ENCODE results near the gene AGRN.
"Not testable (repeated sequence)": the region's sequence is repeated elsewhere in the genome, so short reads cannot be mapped to it uniquely, and the experiment has no call there.

AGRN gene

GRCh38 chr1:1001057-1001783 lies 18.7 kb upstream of the AGRN start:
- DNase-seq (ENCODE audit: low spot score): no peak

DNA sequence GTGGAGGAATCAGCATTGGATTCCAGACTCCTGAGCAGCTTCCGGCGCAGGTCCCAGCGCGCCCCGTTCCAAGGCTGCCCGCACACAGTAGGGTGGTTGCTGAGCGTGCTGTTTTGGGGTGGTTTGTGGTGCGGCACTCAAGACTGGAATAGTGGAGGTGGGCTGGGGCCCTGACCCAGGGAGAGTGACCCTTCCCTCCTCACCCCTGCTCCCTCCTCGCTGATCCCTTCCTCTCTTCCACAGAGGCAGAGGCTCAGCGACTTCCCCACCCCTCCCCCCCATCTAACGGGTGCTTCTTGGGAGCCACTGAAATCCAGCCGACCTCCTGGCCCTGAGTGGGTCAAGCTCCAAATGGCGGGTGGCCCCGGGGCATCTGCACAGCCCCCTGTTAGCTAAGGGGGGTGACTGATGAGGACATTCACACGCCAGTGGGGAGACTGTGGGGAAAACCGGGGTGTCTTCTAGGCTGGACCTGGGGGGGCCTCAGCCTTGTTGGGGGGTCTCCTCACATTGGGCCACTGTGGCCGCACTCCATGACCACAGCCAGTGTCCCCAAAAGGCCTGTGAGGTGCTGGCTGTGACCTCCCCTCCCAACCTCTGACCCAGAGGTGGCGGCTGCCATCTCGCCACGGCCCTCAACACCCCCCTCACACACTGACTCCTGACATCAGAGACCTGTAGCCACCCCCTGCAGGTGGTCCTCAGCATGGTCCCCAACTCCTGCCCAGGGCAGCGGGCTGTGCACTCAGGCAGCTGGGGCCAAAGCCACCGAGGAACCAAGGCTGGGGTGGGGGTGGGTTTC lies 16.1 kb upstream of the AGRN start:
- DNase-seq (ENCODE audit: low spot score): no peak

- DNase-seq (ENCODE audit: low spot score): no peak
These were observed 15.5 kb upstream of the AGRN start for GRCh38 chr1:1004420-1004779.

DNA sequence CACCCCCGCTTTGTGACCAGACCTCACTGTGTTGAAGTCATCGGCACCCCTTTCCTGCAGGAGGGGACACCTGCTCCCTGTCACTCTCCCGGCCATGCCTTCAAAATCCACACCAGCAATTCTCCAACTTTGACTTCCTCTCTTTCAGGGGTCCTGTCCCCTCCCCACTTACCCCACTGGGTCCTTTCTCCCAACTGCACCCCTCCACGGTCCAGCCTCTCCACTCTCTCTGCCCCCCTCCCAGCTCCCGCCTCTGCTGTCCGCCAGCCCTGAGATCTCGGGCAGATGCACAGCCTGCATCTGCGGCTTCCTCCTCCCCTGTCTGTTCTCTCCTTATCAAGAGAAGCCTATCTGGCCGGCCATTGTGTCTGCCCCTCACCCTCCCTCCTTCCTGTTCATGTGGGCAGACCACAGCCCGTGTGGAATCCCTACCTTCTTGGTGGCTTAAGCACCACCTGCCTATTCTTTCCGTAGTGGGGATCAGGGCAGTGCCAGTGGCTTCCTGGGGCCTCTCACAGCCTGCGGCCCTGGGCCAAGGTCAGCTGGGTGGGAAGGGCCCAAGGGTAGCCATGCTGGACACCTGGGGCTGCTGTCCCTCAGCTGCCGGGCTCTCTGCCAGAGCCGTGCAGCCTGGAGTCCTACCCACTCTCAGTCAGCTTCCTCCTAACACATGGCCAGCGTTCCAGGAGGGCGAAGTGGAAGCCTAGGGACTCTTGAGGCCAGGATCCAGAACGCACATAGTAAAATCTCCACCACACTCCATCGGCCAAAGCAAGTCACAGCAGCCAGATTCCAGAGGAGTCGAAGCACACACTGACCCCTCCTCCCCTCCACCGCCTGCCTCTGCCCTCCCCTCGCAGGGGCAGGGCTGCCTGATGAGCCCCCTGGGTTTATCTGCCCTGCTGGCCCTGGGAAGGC lies 14.9 kb upstream of the AGRN start:
- DNase-seq (ENCODE audit: low spot score): no peak

- no peak for DNase-seq (ENCODE audit: low spot score)
These were observed 14.1 kb upstream of the AGRN start for GRCh38 chr1:1005774-1006304.

DNA sequence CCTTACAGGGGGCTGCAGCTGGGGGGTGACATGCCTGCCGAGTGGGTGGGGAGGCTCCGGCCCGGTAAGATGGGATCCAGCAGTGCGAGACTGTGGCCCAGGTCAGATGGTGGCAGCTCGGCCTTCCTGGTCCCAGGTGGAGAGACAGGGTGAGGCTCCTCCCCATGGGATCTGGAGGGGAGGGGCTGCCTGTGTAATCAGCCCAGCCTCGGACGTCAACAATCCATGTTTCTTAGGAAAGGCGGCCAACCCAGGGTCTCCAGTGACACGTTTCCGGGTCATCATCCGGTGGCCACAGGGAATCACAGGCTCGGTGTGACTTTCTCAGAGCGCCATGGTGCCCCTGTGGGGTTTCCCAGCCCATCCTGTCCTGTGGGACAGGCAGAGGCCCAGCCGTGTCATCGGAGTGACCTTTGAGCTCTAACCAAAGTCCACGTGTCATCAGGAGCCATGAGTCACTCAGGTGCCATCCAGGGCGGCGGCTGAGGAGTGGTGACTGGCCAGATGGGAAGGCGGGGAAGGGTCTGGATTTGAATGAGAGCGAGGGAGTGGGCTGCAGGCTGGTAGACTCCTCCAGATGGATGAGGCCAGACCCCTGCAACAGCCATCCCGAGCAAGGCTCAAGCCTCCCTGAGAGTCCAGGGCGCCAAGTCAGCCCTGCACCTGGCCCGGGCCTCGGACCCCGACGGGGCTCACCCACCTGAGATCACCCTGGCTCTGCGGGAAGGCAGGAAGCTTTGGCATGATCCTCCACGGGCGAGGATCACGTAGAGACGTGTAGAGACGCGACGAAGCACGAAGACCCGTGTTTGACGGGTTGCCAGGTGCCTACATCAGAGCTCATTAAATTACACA lies 13.4 kb upstream of the AGRN start:
- DNase-seq (ENCODE audit: low spot score): peak; percentile 93

DNA sequence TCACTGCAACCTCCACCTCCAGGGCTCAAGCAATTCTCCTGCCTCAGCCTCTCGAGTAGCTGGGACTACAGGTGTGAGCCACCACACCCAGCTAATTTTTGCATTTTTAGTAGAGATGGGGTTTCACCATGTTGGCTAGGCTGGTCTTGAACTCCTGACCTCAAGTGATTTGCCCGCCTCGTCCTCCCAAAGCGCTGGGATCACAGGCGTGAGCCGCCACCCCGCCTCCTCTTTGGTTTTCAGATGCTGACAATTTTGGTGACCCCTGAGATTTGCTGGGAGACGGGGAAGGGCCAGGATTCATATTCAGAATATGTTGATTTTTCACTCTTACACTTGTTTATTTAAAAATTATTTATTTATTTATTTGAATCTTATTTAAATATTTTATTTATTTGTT lies 9.8 kb upstream of the AGRN start:
- not testable (repeated sequence) for DNase-seq (ENCODE audit: low spot score)

- DNase-seq (ENCODE audit: low spot score): no peak
These were observed 8.4 kb upstream of the AGRN start for GRCh38 chr1:1011396-1011949.

- DNase-seq (ENCODE audit: low spot score): not testable (repeated sequence)
These were observed 7.2 kb upstream of the AGRN start for GRCh38 chr1:1012736-1013104.

DNA sequence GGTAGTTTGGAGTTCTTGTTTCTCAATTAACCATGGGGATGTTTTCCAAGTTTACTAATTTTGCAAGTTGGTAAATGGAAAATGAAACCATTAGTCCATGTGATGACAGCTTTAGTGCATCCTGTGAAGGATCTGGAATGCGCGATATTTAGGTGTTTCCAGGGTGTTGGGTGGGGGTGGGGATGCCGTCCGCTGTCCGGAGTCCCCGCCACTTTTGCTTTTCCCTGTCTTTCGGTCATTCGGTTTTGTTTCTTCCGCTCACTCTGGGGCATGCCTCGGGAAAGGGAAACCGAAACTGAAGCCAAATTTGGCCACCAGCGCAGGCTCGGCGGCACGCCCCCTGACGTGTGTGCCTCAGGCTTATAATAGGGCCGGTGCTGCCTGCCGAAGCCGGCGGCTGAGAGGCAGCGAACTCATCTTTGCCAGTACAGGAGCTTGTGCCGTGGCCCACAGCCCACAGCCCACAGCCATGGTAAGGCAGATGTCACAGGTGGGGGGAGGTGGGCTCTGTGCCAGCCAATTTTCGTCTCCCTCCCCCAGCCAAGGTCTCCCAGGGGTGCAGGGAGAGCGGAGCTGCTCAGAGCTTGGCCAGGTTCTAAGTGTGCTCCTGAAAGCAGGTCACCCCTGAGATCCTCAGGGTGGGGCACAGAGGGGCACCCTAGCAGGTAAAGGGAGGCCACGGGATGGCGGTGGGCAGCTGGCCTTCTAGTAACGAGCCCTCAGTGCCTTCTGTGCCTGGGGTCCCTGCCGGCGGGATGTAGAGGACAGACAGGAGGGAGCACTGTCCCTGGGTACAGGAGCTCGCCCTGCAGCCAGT lies 6.6 kb upstream of the AGRN start, which contains the start of gene ISG15:
TSS of gene ISG15 (plus strand) at position 393 of the 817 bp plus-strand sequence. CDS start at position 470, 77 bp downstream.
- DNase-seq (ENCODE audit: low spot score): peak; percentile 84

GRCh38 chr1:1013922-1014648 lies 5.8 kb upstream of the AGRN start:
- DNase-seq (ENCODE audit: low spot score): no peak

GRCh38 chr1:1014799-1015681 lies 4.9 kb upstream of the AGRN start:
- no peak for DNase-seq (ENCODE audit: low spot score)

DNA sequence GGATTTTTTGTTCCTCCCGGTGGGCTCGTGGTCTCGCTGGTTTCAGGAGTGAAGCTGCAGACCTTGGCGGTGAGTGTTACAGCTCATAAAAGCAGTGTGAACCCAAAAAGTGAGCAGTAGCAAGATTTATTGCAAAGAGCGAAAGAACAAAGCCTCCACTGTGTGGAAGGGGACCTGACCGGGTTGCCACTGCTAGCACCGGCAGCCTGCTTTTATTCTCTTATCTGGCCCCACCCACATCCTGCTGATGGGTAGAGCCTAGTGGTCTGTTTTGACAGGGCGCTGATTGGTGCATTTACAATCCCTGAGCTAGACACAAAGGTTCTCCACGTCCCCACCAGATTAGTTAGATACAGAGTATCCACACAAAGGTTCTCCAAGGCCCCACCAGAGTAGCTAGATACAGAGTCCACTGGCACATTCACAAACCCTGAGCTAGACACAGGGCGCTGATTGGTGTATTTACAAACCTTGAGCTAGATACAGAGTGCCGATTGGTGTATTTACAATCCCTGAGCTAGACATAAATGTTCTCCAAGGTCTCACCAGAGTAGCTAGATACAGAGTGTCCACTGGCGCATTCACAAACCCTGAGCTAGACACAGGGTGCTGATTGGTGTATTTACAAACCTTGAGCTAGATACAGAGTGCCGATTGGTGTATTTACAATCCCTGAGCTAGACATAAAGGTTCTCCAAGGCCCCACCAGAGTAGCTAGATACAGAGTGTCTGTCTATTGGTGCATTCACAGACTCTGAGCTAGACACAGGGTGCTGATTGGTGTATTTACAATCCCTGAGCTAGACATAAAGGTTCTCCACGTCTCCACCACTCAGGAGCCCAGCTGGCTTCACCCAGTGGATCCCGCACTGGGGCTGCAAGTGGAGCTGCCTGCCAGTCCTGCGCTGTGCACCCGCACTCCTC lies 2.3 kb upstream of the AGRN start:
- DNase-seq (ENCODE audit: low spot score): not testable (repeated sequence)

- not testable (repeated sequence) for DNase-seq (ENCODE audit: low spot score)
These were observed 1.6 kb upstream of the AGRN start for GRCh38 chr1:1018321-1018685.

DNA sequence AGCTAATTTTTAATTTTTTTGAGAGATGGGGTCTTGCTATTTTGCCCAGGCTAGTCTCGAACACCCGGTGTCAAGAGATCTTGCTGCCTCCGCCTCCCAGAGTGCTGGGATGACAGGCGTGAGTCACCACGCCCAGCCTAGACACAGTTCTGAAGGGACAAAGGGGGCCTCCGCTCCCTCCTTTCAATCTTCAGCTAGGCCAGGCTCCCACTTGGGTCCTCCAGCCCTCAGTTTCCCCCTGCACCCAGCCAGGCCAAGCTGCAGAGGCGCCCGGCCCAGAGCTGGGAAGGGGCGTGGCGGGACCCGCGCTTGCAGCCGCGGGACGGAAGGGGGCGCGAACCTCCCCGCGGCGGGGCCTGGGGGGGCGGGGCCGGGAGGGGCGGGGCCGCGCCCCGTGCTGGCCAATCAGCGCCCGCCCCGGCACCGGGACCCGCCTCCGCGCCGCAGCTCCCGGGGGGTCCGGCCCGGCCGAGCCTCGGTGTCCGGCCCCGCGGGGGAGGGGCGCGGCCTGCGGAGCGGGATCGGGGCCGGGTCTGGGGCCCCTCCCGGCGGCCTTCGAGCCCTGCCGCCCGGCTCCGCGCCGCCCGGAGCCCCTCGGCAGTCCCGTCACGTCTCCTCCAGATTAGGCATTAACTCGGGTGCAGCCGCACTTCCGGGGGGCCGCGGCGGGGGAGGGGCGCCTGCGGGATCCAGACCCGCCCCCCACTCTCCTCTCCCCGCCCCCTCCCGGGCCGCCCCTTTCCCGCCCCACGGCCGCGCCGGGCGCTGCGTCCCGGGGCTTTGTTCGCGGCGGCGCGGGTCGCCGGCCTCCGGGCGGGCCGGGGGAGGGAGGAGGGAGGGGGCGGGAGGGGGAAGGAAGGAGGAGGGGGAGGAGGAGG lies 559 bp upstream of the AGRN start:
- DNase-seq (ENCODE audit: low spot score): peak; percentile 89

DNA sequence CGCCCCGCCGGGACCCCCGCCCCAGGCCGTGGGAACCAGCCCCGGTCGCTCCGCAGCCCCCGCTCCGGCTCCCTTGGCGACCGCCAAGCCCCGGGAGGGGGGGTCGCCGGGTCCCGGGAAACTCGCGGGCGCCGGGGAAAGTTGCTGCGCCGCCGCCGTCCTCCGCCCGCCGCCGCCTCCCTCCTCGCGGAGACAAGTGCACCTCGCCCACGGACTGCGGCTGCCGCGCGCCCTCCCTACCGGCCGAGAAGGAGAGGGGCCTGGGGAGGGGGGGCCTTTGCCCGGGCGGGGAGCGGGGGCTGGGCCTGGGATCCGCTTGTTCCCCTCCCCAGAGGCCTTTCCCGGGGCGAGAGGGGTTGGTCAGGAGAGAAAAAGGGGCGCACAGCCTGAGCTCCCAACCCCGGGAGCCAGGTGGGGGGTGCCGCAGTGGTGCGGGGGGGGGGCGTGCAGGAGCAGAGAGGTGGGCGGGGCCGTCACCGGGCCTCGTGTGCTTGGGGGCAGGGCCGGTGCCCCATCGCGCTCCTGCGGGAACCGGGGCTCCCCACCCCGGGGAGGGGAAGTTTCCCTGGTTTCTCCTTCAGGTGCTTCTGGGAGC lies 592 bp downstream of the AGRN start:
- peak; percentile 16 for DNase-seq (ENCODE audit: low spot score)
